ENCODE results near the gene UAP1L1.

The UAP1L1 gene

DNA sequence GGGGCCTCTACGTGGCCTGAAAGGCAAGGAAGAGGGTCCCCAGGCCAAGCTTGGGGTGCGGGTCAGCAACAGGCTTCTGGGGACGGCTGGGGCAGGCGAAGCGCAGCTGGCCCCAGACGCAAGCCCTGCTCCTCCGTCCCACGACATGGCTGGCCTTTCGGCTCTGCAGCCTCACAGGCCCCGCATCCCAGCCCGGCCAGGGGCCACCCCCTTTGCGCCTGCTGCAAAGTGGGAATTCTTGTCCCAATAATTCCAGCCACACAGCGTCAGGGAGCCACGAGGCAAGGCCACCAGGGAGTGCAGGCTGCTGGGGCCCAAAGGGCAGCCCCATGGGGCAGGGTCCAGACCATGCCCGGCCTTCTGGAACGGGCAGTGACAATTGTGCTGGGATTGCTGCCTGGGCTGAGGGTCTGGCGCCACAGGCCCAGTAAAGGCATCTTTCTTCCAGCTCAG is 22.4 kb upstream of the UAP1L1 start:
- no peak overlapping the region for H3K4me3 ChIP-seq (ENCODE audit: low read depth, low read length, poor library complexity, severe bottlenecking)
- no peaks in the 10 kb centered on the region for H3K9me3 ChIP-seq (ENCODE audit: low read length)
- H4K20me1 ChIP-seq (ENCODE audit: insufficient read depth, low read length), result no peaks in the 10 kb centered on the region
- H3K79me2 ChIP-seq (ENCODE audit: insufficient read depth, low read length), result no peaks in the 10 kb centered on the region
- H3K36me3 ChIP-seq (ENCODE audit: insufficient read depth, low read length), result no peaks in the 10 kb centered on the region
- H3K9ac ChIP-seq (ENCODE audit: low read length), result no peak overlapping the region
- no peaks in the 10 kb centered on the region for H3F3A ChIP-seq (ENCODE audit: insufficient read depth, low read length)
- TF ChIP-seq EZH2 (IDR thresholded peaks at IDR 0.05; ENCODE audit: borderline replicate concordance, low read length), result no peak
- TF ChIP-seq, protein P1, sequence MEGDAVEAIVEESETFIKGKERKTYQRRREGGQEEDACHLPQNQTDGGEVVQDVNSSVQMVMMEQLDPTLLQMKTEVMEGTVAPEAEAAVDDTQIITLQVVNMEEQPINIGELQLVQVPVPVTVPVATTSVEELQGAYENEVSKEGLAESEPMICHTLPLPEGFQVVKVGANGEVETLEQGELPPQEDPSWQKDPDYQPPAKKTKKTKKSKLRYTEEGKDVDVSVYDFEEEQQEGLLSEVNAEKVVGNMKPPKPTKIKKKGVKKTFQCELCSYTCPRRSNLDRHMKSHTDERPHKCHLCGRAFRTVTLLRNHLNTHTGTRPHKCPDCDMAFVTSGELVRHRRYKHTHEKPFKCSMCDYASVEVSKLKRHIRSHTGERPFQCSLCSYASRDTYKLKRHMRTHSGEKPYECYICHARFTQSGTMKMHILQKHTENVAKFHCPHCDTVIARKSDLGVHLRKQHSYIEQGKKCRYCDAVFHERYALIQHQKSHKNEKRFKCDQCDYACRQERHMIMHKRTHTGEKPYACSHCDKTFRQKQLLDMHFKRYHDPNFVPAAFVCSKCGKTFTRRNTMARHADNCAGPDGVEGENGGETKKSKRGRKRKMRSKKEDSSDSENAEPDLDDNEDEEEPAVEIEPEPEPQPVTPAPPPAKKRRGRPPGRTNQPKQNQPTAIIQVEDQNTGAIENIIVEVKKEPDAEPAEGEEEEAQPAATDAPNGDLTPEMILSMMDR (IDR thresholded peaks at IDR 0.05; ENCODE audit: low read length), result no peak
- no peak overlapping the region for H2AFZ ChIP-seq (ENCODE audit: low read length)
- H3K27me3 ChIP-seq (ENCODE audit: insufficient read depth, low read length), result peaks cover 10% of the 10 kb centered on the region; the same call in 1 of the 2 replicates
- H3K27ac ChIP-seq (ENCODE audit: low read depth, low read length, poor library complexity, severe bottlenecking), result no peak overlapping the region
- H3K9me2 ChIP-seq (ENCODE audit: low read depth, low read length), result no peaks in the 10 kb centered on the region
- H3K4me2 ChIP-seq (ENCODE audit: low read length), result no peak overlapping the region
- peaks cover 4% of the 10 kb centered on the region for H3K4me1 ChIP-seq (ENCODE audit: insufficient read depth, low read length, severe bottlenecking)

DNA sequence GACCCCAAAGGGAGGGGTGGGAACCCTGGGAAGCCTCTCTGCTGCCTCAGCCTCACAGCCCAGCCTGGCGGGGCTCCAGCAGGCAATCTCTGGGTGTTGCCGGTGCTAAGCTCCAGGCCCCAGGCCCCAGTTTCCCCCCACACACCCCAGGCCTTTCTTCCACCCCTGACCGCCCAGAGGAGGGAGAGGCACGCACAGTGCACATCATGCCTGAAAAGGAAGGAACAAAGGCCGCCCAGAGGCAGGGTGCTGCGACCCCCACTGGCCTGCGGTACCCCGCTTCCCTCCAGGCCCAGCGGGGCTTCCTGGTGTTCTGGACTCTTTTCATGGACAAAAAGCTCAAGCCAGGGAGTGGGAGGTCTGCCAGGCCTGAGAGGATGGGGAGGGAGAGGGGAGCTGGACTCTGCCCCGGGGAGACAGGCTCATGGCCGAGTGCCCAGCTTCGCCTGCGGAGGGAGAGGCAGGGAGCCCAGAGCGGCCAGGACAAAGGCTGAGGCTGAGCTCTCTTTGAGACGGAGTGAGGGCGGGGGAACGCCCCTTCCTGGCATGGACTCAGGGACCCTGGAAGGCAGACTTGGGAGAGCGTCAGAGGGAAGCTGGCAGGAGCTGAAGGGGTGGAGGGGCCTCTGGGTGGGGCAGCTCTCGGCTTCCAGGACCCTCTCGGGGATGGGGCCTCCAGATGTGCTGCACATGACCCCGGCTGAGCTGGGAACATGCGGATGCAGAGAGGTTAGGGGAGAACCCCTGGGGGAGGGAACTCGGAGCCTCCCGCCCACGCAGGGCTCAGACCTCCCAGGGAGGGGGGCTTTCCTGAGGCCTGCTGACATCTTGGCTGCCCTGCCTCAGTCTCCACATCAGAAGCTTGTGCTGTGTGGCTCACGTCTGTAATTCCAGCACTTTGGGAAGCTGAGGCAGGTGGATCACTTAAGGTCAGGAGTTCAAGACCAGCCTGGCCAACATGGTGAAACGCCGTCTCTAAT is 21.6 kb upstream of the UAP1L1 start:
- no peaks in the 10 kb centered on the region for H3K9me3 ChIP-seq (ENCODE audit: low read length)
- H3K36me3 ChIP-seq (ENCODE audit: insufficient read depth, low read length), result no peaks in the 10 kb centered on the region
- H3F3A ChIP-seq (ENCODE audit: insufficient read depth, low read length), result no peaks in the 10 kb centered on the region
- no peaks in the 10 kb centered on the region for H4K20me1 ChIP-seq (ENCODE audit: insufficient read depth, low read length)
- no peak overlapping the region for H3K27ac ChIP-seq (ENCODE audit: low read depth, low read length, poor library complexity, severe bottlenecking)
- peaks cover 10% of the 10 kb centered on the region; the same call in 1 of the 2 replicates for H3K27me3 ChIP-seq (ENCODE audit: insufficient read depth, low read length)
- H3K4me1 ChIP-seq (ENCODE audit: insufficient read depth, low read length, severe bottlenecking), result peaks cover 4% of the 10 kb centered on the region
- H3K4me2 ChIP-seq (ENCODE audit: low read length), result no peak overlapping the region
- no peak overlapping the region for H3K9ac ChIP-seq (ENCODE audit: low read length)
- H2AFZ ChIP-seq (ENCODE audit: low read length), result no peak overlapping the region
- H3K9me2 ChIP-seq (ENCODE audit: low read depth, low read length), result no peaks in the 10 kb centered on the region
- no peak overlapping the region for H3K4me3 ChIP-seq (ENCODE audit: low read depth, low read length, poor library complexity, severe bottlenecking)
- TF ChIP-seq EZH2 (IDR thresholded peaks at IDR 0.05; ENCODE audit: borderline replicate concordance, low read length), result no peak
- TF ChIP-seq, protein P1 (IDR thresholded peaks at IDR 0.05; ENCODE audit: low read length), result no peak
- no peaks in the 10 kb centered on the region for H3K79me2 ChIP-seq (ENCODE audit: insufficient read depth, low read length)

DNA sequence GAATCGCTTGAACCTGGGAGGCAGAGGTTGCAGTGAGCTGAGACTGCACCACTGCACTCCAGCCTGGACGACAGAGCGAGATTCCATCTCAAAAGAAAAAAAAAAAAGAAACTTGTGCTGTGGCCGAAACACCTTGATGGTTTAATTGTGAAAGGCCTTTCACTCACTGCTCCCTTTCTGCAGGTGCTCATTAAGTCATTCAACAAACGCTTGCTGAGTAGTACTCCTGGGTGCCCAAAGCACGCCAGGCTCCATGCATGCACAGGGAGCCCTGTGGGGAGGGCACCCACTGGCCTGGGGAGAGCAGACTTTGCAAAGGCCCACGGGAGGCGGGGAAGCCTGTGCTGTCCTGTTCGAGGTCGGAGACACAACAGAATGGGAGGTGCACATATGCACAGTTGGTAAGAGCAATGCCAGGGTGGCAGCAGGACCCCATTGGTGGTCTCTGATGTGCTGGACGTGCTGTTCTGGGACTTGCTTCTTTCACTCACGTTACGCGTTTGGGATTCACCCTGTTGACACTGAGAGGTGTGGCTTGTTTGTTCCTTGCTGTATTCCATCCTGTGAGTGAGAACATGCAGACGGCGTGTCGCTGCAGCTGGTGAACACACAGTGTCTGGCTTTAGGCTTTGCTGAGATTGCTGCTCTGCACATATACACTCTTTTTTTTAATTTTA is 20.4 kb upstream of the UAP1L1 start:
- H4K20me1 ChIP-seq (ENCODE audit: insufficient read depth, low read length), result no peaks in the 10 kb centered on the region
- H3K4me1 ChIP-seq (ENCODE audit: insufficient read depth, low read length, severe bottlenecking), result peaks cover 4% of the 10 kb centered on the region
- no peaks in the 10 kb centered on the region for H3F3A ChIP-seq (ENCODE audit: insufficient read depth, low read length)
- no peak overlapping the region for H3K4me3 ChIP-seq (ENCODE audit: low read depth, low read length, poor library complexity, severe bottlenecking)
- no peaks in the 10 kb centered on the region for H3K79me2 ChIP-seq (ENCODE audit: insufficient read depth, low read length)
- no peaks in the 10 kb centered on the region for H3K9me3 ChIP-seq (ENCODE audit: low read length)
- H3K4me2 ChIP-seq (ENCODE audit: low read length), result no peak overlapping the region
- no peak for TF ChIP-seq EZH2 (IDR thresholded peaks at IDR 0.05; ENCODE audit: borderline replicate concordance, low read length)
- TF ChIP-seq, protein P1 (IDR thresholded peaks at IDR 0.05; ENCODE audit: low read length), result no peak
- no peak overlapping the region for H3K9ac ChIP-seq (ENCODE audit: low read length)
- no peak overlapping the region for H2AFZ ChIP-seq (ENCODE audit: low read length)
- H3K36me3 ChIP-seq (ENCODE audit: insufficient read depth, low read length), result no peaks in the 10 kb centered on the region
- no peak overlapping the region for H3K27ac ChIP-seq (ENCODE audit: low read depth, low read length, poor library complexity, severe bottlenecking)
- peaks cover 9% of the 10 kb centered on the region; the same call in 1 of the 2 replicates for H3K27me3 ChIP-seq (ENCODE audit: insufficient read depth, low read length)
- H3K9me2 ChIP-seq (ENCODE audit: low read depth, low read length), result no peaks in the 10 kb centered on the region
